ENCODE results near the gene KIF21A.

- TF ChIP-seq ZNF264 (CRISPR knock-in tag; IDR thresholded peaks at IDR 0.05): no peak
- no peak for TF ChIP-seq CBFB (CRISPR knock-in tag; IDR thresholded peaks at IDR 0.05)
- TF ChIP-seq, protein P1, sequence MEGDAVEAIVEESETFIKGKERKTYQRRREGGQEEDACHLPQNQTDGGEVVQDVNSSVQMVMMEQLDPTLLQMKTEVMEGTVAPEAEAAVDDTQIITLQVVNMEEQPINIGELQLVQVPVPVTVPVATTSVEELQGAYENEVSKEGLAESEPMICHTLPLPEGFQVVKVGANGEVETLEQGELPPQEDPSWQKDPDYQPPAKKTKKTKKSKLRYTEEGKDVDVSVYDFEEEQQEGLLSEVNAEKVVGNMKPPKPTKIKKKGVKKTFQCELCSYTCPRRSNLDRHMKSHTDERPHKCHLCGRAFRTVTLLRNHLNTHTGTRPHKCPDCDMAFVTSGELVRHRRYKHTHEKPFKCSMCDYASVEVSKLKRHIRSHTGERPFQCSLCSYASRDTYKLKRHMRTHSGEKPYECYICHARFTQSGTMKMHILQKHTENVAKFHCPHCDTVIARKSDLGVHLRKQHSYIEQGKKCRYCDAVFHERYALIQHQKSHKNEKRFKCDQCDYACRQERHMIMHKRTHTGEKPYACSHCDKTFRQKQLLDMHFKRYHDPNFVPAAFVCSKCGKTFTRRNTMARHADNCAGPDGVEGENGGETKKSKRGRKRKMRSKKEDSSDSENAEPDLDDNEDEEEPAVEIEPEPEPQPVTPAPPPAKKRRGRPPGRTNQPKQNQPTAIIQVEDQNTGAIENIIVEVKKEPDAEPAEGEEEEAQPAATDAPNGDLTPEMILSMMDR (CRISPR knock-in tag; IDR thresholded peaks at IDR 0.05): no peak
- TF ChIP-seq U2AF1 (optimal IDR thresholded peaks at IDR 0.05; ENCODE audit: low read depth, low read length): no peak
- TF ChIP-seq, protein P2, sequence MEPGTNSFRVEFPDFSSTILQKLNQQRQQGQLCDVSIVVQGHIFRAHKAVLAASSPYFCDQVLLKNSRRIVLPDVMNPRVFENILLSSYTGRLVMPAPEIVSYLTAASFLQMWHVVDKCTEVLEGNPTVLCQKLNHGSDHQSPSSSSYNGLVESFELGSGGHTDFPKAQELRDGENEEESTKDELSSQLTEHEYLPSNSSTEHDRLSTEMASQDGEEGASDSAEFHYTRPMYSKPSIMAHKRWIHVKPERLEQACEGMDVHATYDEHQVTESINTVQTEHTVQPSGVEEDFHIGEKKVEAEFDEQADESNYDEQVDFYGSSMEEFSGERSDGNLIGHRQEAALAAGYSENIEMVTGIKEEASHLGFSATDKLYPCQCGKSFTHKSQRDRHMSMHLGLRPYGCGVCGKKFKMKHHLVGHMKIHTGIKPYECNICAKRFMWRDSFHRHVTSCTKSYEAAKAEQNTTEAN (CRISPR knock-in tag; conservative IDR thresholded peaks at IDR 0.05): no peak
- TF ChIP-seq HIVEP1 (CRISPR knock-in tag; IDR thresholded peaks at IDR 0.05): no peak
- TF ChIP-seq SP1 (IDR thresholded peaks at IDR 0.05): no peak
- TF ChIP-seq SP1 (CRISPR knock-in tag; IDR thresholded peaks at IDR 0.05): no peak
- no peak for TF ChIP-seq ZNF775 (CRISPR knock-in tag; IDR thresholded peaks at IDR 0.05; ENCODE audit: borderline replicate concordance)
- no peak for TF ChIP-seq PHB2 (IDR thresholded peaks at IDR 0.05; ENCODE audit: partially characterized antibody)
- TF ChIP-seq, protein P3, sequence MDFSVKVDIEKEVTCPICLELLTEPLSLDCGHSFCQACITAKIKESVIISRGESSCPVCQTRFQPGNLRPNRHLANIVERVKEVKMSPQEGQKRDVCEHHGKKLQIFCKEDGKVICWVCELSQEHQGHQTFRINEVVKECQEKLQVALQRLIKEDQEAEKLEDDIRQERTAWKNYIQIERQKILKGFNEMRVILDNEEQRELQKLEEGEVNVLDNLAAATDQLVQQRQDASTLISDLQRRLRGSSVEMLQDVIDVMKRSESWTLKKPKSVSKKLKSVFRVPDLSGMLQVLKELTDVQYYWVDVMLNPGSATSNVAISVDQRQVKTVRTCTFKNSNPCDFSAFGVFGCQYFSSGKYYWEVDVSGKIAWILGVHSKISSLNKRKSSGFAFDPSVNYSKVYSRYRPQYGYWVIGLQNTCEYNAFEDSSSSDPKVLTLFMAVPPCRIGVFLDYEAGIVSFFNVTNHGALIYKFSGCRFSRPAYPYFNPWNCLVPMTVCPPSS (IDR thresholded peaks at IDR 0.05): no peak
- no peak for TF ChIP-seq ZNF678 (CRISPR knock-in tag; IDR thresholded peaks at IDR 0.05)
Measured at GRCh38 chr12:39440101-39440500, 2.8 kb downstream of the KIF21A start.
